Mesothelial cell of epicardium (in vitro differentiated cells): Measurements from ENCODE around the gene TMEM43. TPM values are rescaled to one million over a fixed set of nuclear protein-coding genes. Genes with fewer than 3 reads are reported as not detected.

Experiments
- DNase-seq, 2 experiments: peaks; one replicate each; pipeline ENCODE4 v3.0.0; 2021; ENCODE audit warnings: low spot score in 2 of 2; ENCODE audit not compliant: unreplicated experiment in 2 of 2
- H3K27ac Mint-ChIP-seq: 2 replicates; pipeline ENCODE4 v1.8.0; 2021; ENCODE audit warnings: mixed read lengths
- H3K27me3 Mint-ChIP-seq: 2 replicates; pipeline ENCODE4 v1.8.0; 2021; ENCODE audit warnings: low read depth, mixed read lengths
- H3K36me3 Mint-ChIP-seq: 2 replicates; pipeline ENCODE4 v1.8.0; 2021; ENCODE audit warnings: mixed read lengths
- H3K4me1 Mint-ChIP-seq: 2 replicates; pipeline ENCODE4 v1.8.0; 2021; ENCODE audit warnings: mixed read lengths
- H3K4me3 Mint-ChIP-seq: 2 replicates; pipeline ENCODE4 v1.8.0; 2021; ENCODE audit warnings: mild to moderate bottlenecking, moderate library complexity, mixed read lengths
- H3K9me3 Mint-ChIP-seq: 2 replicates; pipeline ENCODE4 v1.8.0; 2021; ENCODE audit warnings: mixed read lengths
- CTCF ChIP-seq: fragments of 200-600 bp; sonication (generic); IDR thresholded peaks from one replicate; pipeline ENCODE4 v1.5.0; 2021; ENCODE audit warnings: antibody characterized with exemption; ENCODE audit not compliant: unreplicated experiment
- total RNA-seq: library from RNA; stranded (reverse); gene quantifications from 3 replicates; pipeline ENCODE4 v1.2.1, GENCODE V29; 2021

TMEM43 gene
- total RNA-seq, 1 donor from 2014 or later, result 50.0 TPM

GRCh38 chr3:14166877-14167603 lies 42.2 kb downstream of the TMEM43 start:
- H3K4me1 Mint-ChIP-seq, result peaks cover 6% of the 10 kb centered on the region
- no peak for DNase-seq
- no peak overlapping the region for H3K4me3 Mint-ChIP-seq
- peaks cover 81% of the 10 kb centered on the region for H3K36me3 Mint-ChIP-seq
- TF ChIP-seq CTCF, result no peak
- no peaks in the 10 kb centered on the region for H3K27me3 Mint-ChIP-seq
- H3K27ac Mint-ChIP-seq, result no peak overlapping the region
- H3K9me3 Mint-ChIP-seq, result peaks cover 16% of the 10 kb centered on the region

- Mint-ChIP-seq H3K27ac (no peak overlapping the region), H3K4me3 (no peak overlapping the region), H3K36me3 (peaks cover 66% of the 10 kb centered on the region), H3K9me3 (no peaks in the 10 kb centered on the region), H3K27me3 (no peaks in the 10 kb centered on the region), H3K4me1 (peaks cover 6% of the 10 kb centered on the region)
- DNase-seq, result no peak
- TF ChIP-seq CTCF, result no peak
These were observed 44.6 kb downstream of the TMEM43 start for GRCh38 chr3:14169435-14169834.

- Mint-ChIP-seq H3K27me3 (no peaks in the 10 kb centered on the region), H3K4me3 (no peak overlapping the region), H3K27ac (no peak overlapping the region), H3K36me3 (peaks cover 61% of the 10 kb centered on the region), H3K9me3 (no peaks in the 10 kb centered on the region), H3K4me1 (peaks cover 8% of the 10 kb centered on the region)
- DNase-seq, result no peak
- no peak for TF ChIP-seq CTCF
These were observed 45.0 kb downstream of the TMEM43 start for GRCh38 chr3:14169871-14170270.

- H3K4me3 Mint-ChIP-seq, result no peak overlapping the region
- H3K36me3 Mint-ChIP-seq, result peaks cover 54% of the 10 kb centered on the region
- H3K27ac Mint-ChIP-seq, result no peak overlapping the region
- DNase-seq, result no peak
- no peak for TF ChIP-seq CTCF
- no peaks in the 10 kb centered on the region for H3K9me3 Mint-ChIP-seq
- H3K27me3 Mint-ChIP-seq, result no peaks in the 10 kb centered on the region
- peaks cover 12% of the 10 kb centered on the region for H3K4me1 Mint-ChIP-seq
These were observed 45.8 kb downstream of the TMEM43 start for GRCh38 chr3:14170531-14171159.

GRCh38 chr3:14172496-14172895 lies 47.6 kb downstream of the TMEM43 start:
- H3K36me3 Mint-ChIP-seq, result peaks cover 39% of the 10 kb centered on the region
- DNase-seq, result no peak
- no peaks in the 10 kb centered on the region for H3K27me3 Mint-ChIP-seq
- no peaks in the 10 kb centered on the region for H3K9me3 Mint-ChIP-seq
- no peak for TF ChIP-seq CTCF
- H3K4me1 Mint-ChIP-seq, result peaks cover 24% of the 10 kb centered on the region
- no peak overlapping the region for H3K4me3 Mint-ChIP-seq
- H3K27ac Mint-ChIP-seq, result no peak overlapping the region
